ENCODE data around the gene SDC1. TPM values are rescaled to one million over a fixed set of nuclear protein-coding genes. Genes with fewer than 3 reads are reported as not detected.
"Not testable (repeated sequence)": the region's sequence is repeated elsewhere in the genome, so short reads cannot be mapped to it uniquely, and the experiment has no call there.

The SDC1 gene
- total RNA-seq, 1 donor from 2014 or later, result 1.7 TPM

DNA sequence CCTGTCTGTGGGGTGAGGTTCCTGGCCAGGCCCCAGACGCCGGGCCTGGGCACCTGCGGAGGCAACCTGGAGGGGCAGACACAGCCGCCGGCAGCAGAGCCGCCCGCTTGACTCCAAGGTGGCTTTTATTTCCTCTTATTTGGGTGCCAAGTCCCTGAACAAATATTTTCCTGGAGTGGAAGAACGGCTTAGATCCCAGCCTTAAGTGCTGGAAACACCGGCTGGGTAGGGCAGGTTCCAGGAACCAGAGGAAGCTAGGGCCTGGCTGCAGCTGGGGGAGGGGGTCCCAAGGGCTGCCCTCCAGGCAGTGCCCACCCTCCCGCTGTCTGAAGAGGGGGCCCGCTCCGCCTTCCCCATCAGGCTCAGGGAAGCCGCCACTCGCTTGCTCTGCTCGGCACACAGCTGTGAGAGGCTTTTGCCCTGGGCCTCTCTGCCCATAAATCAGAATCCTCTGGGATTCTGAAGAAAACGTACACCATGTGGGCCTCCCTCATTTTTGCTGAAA is 28.2 kb downstream of the SDC1 start:
- no peak for DNase-seq

GRCh38 chr2:20196053-20196656 is 28.8 kb downstream of the SDC1 start:
- DNase-seq, result no peak

DNA sequence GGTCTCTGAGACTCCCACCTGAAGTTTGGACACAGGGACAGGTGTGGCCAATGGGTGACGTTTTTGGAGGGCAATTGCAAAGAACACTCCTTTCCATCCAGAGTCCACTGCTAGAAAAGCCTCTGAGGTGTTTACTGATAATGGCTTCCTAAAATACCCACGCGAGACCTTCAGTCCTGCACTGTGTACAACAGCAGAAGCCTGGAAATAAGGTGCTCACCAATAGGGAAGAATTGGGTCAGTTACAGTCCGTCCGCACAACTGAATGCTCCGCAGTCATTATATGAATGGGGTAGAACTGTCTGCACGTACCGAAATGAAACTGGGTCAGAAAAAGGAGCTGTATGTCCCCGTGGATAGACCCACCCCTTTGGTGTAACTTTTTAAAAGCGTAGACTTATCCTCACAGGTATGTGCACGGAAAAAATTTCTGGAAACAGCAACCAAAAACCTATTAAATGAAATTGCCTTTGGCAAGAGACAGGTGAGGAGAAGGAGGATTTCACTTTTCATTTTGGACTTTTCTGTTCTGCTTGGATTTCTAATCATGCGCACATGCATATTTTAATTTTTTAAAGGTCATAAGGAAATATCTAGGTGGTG is 29.4 kb downstream of the SDC1 start:
- no peak for DNase-seq

GRCh38 chr2:20195016-20195411 is 29.9 kb downstream of the SDC1 start:
- DNase-seq, result not testable (repeated sequence)

- no peak for DNase-seq
Measured at GRCh38 chr2:20194097-20195015, 30.6 kb downstream of the SDC1 start.

DNA sequence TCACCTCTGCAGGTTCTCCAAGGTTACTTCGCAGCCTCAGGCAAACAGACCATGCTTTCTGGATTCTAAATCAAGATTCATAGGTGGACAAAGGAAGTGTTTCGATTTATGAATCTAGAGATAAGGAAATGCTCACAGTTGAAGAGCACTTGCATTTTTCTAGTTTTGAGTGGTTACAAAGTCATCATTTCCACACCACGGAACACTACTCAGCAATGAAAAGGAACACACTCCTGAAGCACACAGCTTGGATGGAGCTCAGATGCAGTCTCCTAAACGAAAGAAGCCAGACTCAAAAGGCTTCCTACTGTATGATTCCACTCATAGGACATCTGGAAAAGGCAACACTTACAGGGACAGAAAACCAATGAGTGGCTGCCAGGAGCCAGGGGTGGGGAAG is 31.7 kb downstream of the SDC1 start:
- DNase-seq, result no peak

DNA sequence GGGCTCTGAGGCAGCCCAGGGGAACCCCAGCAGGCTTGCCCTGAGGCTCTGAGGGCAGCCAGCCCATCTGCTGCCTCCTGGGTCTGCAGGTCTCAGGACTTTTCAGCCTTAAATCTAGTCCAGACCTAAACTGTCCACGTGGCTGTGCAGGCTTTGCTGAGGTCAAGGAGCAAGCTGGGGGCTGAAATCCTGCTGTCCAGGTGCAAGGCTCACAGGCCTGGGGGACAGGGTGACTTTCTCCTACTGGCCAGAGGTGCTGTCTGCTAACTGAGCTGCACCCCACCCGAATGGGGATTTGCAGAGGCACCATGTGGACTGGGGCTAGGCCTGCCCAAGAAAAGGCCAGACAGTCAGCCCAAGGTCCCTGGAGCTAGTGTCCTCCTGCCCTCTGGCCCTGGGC is 32.1 kb downstream of the SDC1 start:
- DNase-seq, result no peak

GRCh38 chr2:20191714-20192569 is 33.0 kb downstream of the SDC1 start:
- DNase-seq, result no peak

DNA sequence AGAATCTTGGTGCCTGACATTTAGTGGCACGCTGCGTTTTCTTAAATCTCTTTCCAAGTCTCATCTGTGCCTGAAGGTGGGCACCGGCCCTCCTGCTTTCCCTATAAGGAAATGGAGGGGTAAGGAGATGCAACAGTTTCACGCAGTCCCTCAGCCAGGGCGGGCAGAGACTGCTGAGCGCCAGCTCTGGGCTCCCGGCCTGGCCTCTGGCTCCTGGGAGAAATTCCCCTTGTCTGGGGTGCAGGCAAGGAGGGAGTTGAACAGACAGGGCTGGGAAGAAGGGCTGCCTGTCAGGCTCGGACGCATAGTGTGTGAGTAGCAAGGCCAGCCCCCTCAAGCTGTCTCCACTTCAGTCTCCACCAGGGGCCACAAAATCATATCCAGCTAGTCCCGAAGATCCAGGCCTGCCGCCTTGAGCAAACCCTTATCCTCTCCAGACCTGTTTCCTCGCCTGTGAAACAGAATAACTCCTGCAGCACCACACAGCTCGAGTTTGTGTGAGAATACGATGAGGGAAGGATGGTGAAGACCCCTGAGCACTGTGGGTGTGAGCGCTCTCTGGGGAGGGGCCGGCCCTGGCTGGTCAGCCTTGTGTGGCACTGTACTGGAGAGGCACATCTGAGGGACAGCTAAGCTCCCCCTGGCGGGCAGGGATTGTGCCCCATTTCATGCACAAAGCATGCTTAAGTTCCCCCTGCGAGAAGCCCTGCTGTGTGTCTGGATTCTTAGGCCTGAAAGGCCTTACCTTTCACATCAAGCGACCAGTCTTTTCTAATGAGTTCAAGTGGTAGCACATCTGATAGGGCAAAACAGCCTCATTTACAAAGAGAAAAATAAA is 33.8 kb downstream of the SDC1 start:
- DNase-seq, result peak; percentile 86

DNA sequence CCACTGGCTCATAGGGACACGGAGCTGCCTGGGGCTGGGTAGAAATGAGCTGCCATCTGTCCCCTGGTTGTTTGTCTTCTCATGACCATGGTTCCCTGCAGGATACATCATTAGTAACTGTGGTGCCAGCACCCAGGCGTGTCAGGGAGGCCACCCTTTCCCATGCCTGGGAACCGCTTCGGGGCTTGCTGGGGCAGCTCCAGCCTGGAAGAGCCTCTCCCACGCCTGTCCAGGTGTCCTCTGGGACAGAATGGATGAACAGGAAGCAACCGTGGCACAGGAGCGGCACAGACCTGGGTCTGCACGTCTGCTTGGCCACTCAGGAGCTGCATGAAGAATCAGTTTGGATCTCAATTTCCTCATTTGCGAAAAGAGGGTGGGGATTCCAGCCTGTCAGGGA is 34.8 kb downstream of the SDC1 start:
- DNase-seq, result no peak

DNA sequence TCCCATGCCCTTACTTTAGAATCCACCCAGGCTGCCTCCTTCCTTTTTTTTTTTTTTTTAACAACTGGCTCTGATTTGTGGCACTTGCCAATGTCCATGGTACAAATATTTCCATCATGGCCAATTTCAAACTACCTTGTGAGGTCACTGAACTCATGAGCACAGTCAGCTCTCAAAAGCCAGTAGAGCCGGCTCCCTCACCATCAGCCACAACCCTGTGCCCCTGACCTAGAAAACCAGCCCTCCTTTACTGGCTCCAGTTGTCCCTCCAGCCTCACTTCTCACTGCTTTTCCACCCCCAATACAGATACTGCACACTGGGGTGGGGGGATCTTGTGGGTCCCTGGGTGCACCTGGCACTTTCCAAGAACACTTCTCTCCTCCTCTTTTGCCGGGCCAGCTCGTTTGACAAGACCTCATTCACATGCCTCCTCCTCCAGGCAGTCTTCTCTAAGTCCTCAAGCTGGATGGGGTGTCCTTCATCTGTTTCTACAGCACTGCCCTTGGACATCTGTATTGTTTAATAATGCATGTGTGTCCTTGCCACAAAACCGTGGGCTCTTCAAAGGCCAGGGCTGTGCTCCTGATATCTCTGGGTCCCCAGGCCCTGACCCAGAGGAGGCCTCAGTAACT is 35.5 kb downstream of the SDC1 start:
- no peak for DNase-seq

DNA sequence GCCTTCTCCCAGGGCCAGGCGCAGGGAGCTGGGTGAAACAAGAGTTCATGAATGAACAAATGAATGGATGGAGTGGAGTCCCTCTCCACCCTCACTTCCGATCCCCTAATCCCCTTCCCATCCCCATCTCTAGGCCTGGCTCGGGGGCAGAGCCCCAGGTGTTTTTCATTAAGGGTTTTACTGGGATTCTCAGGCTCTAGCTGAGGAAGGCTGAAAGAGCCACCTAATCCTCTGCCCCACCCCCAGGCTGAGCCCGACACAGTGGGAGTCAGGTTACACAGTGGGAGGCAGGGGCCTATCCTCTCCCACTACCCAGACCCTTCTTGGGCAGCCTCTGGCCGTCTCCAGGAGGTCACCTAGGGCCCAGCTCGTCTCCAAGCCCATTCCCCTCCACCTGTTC is 36.1 kb downstream of the SDC1 start:
- DNase-seq, result no peak

DNA sequence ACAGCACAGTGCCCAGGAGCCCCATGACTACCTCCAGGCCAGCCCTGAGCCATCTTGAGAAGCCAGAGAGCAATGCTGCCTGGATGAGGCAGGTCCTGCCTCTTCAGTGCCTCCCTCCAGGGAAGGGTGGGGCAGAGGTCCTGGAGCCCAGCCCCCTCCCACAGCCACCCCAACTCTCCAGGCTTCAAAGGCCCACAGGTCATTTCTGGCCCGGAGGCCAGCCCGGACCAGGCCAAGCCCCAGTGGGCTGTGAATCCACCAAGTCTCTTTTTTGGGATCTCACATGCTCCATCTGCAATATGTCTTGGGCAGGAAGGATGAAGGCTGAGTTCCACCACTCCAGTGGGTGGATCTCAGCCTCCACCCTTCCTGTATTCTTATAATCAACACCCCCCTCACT is 36.7 kb downstream of the SDC1 start:
- DNase-seq, result no peak

- DNase-seq, result no peak
Measured at GRCh38 chr2:20187331-20187730, 37.6 kb downstream of the SDC1 start.

GRCh38 chr2:20186855-20187187 is 38.1 kb downstream of the SDC1 start:
- DNase-seq, result no peak

DNA sequence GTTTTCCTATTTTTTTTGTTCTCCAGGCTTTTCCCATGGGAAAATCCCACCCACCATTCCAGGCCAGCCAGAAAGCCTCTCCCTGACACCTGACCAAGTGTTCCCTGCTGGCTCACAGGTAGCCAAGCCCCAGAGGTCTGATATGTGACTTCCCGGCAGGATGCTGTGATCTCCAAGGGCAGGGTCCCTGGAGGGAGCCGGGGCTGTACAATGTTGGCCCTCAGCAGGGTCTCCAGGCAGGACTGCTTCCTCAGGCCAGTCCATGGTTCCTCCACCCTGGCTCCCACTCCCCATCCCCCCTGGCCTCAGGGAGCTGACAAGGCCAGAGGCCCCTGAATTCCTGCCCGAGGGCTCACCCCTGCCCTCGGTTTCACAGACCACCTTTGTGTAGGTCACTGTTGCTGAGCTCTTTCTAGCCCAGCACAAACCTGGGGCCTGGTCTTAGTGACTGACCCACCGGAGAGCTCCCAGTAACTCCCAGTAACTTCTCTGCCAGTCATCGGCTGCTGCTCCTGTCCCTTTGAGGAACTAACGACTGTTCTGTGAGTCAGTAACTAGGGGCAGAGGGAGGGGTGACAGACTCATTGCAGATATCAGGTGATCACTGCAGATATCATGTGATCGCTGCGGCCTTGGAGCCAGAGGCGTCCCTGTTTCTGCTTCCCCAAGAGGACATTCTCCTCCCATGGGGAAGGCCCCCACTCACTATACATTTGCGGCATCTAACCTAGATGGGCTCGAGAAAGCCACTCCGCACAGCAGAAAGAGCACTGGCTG is 38.7 kb downstream of the SDC1 start:
- DNase-seq, result no peak

- DNase-seq, result peak; percentile 57
Measured at GRCh38 chr2:20185176-20186022, 39.5 kb downstream of the SDC1 start.

DNA sequence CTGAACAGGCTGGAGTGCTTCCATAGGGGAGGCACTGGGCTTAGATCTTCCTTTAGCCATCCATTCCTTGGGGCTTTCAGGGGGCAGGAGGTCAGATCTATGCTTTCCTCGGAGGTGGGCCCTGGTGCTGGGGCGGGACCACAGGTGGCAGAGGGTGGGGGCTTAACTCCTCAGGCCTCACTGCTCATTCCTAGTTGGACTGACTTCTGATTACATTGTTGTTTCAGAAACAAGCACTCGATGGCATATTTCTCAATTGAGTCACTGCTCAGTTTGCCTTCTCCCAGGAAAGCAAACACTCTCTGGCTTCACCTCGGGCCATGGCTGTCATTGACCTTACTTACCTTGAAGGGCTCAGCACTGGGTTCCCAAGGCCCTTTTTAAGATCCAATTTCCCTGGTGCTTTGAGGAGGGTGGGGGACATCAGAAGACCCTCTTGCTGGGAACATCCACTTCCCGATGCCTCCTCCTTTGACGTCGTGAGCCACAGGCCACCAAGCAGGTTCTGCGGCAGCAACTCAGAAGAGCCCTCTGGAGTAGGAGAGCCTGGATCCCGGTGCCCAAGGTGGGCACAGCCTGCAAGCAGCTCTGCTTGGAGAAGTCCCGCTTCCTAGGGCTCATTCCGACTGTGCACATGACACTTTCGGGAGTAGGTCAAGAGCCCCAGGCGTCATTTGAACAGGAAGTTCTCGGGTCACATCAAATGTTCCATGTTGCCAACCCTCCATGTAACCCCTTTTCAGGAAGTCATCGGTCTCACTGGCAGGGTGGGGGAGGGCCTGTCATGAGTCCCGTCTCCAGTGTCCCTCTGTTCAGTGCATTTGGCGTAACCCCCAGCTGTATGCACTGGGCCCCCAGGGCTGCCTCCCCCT is 40.6 kb downstream of the SDC1 start:
- DNase-seq, result no peak

DNA sequence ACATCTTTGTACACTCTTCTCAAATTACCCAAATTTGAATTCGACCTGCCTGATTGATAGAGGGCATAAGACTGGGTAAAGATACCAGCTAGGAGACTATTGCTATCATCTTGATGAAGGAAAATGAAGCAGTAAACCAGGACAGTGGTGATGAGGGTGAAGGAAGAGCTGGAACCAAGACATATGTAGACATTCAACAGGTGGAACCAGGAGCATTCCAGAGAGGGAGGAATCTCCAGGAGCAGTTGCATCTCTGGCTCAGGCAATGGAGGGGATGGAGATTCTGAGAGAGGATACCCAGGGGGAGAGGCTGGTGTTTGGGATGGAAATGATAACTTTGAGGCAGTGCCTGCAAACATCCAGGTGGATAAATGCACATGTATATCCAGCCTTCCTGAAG is 41.6 kb downstream of the SDC1 start:
- no peak for DNase-seq

Measured in dermis blood vessel endothelial cell (primary cell).